ENCODE measurements around the gene CACTIN. TPM values are rescaled to one million over a fixed set of nuclear protein-coding genes. Genes with fewer than 3 reads are reported as not detected.
"Not testable (repeated sequence)": the region's sequence is repeated elsewhere in the genome, so short reads cannot be mapped to it uniquely, and the experiment has no call there.

The CACTIN gene
- polyA plus RNA-seq, 1 experiment: 13.8 TPM

DNA sequence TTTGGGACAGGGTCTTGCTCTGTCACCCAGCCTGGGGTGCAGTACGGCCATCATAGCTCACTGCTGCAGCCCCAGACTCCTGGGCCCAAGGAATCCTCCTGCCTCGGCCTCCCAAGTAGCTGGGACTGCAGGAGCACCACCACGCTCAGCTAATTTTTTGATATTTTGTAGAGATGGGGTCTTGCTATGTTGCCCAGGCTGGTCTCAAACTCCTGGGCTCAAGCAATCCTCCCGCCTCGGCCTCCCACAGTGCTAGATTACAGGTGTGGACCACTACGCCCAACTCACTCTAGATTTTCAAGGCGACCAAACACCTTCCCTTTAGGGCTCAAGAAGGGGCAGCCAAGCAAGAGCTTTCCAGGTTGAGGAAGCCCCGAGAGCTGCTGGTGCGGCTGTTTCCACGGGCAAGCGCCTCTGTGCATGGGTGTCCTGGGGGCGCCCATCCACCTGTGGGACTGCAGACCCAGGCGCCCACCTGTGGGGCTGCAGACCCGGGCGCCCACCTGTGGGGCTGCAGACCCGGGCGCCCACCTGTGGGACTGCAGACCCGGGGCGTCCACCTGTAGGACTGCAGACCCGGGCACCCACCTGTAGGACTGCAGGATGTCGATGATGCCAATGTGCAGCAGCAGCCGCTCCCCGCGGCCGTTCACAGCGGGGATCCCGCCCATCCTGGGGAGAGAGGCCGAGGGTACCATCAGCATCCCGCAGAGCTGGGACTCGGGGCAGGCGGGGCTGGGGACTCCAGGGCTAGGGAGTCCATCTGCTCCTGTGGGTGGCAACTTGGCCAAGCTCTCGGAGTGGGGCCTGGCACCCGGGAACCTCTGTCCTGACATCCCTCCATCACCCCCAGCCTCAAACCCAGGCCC, 21.7 kb upstream of the CACTIN start:
- Histone ChIP-seq H3K4me3 (ENCODE audit: low read depth, low read length) (no peak overlapping the region), H3K36me3 (ENCODE audit: control insufficient read depth, insufficient read depth, low read length) (peaks cover 44% of the 10 kb centered on the region), H3K27me3 (ENCODE audit: control insufficient read depth, insufficient read depth, low read length) (no peaks in the 10 kb centered on the region)
- no peak for TF ChIP-seq CTCF (IDR thresholded peaks at IDR 0.05; ENCODE audit: insufficient read depth, low read depth, low read length)
- ChIA-PET POLR2A (no interaction called here), CTCF (no interaction called here)
- no peak for DNase-seq (ENCODE audit: low read depth)

- H3K36me3 ChIP-seq (ENCODE audit: control insufficient read depth, insufficient read depth, low read length): peaks cover 44% of the 10 kb centered on the region
- POLR2A ChIA-PET; H3K27me3 ChIP-seq (ENCODE audit: control insufficient read depth, insufficient read depth, low read length); CTCF ChIA-PET; DNase-seq (ENCODE audit: low read depth); H3K4me3 ChIP-seq (ENCODE audit: low read depth, low read length): not testable (repeated sequence)
These were observed 20.5 kb upstream of the CACTIN start for GRCh38 chr19:3647102-3647501.

- POLR2A ChIA-PET: no interaction called here
These were observed 19.9 kb upstream of the CACTIN start for GRCh38 chr19:3646336-3647092.

DNA sequence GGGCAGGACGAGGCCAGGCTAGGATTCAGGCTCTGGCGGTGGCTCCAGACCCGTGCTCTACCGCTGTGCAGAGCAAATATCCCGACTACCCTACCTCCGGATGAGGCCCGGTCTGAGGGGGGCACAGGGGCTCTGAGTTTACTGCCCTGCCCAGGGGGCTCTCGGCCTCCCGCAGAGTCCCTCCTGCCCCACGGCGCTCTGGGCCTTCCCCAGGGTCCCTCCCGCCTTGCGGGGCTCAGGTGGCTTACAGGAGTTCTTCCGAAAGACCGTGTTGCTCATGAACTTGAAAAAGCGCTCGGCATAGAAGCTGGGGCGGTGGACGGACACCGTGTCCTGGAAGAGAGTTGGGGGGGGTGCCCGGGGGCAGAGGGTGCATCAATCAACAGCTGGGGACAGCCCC, 19.1 kb upstream of the CACTIN start:
- ChIA-PET POLR2A (no interaction called here), CTCF (no interaction called here)
- no peak for DNase-seq (ENCODE audit: low read depth)
- H3K4me3 ChIP-seq (ENCODE audit: low read depth, low read length): no peak overlapping the region
- H3K36me3 ChIP-seq (ENCODE audit: control insufficient read depth, insufficient read depth, low read length): peaks cover 38% of the 10 kb centered on the region
- TF ChIP-seq CTCF (IDR thresholded peaks at IDR 0.05; ENCODE audit: insufficient read depth, low read depth, low read length): no peak
- no peaks in the 10 kb centered on the region for H3K27me3 ChIP-seq (ENCODE audit: control insufficient read depth, insufficient read depth, low read length)

More at GRCh38 chr19:3646336-3647092, 19.9 kb upstream of the CACTIN start:
- Histone ChIP-seq H3K27me3 (ENCODE audit: control insufficient read depth, insufficient read depth, low read length) (no peaks in the 10 kb centered on the region), H3K4me3 (ENCODE audit: low read depth, low read length) (no peak overlapping the region), H3K36me3 (ENCODE audit: control insufficient read depth, insufficient read depth, low read length) (peaks cover 42% of the 10 kb centered on the region)
- CTCF ChIA-PET: no interaction called here
- no peak for DNase-seq (ENCODE audit: low read depth)
- TF ChIP-seq CTCF (IDR thresholded peaks at IDR 0.05; ENCODE audit: insufficient read depth, low read depth, low read length): no peak

DNA sequence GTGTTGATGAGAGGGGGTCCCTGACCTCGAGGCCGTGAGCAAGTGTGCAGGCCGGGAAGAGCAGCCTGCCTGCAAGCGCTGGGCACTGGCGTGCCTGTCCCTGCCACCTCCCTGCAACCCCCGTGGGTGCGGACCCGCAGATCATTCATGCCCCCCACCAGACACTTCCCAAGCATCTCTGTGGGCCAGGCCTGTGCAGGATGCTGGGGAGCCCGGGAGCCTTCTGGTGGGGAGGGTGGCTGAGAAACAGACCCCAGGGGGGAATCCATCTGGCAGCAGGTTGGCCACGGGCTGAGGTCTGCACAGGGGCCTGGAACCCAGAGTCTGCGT, 18.4 kb upstream of the CACTIN start:
- POLR2A ChIA-PET: no interaction called here
- CTCF ChIA-PET: interaction anchor here (0.9 kb wide), 1 partner anchor 9 kb away, joined by 4 read pairs; no protein-coding TSS in a partner anchor
- H3K27me3 ChIP-seq (ENCODE audit: control insufficient read depth, insufficient read depth, low read length): no peaks in the 10 kb centered on the region
- no peak for TF ChIP-seq CTCF (IDR thresholded peaks at IDR 0.05; ENCODE audit: insufficient read depth, low read depth, low read length)
- H3K4me3 ChIP-seq (ENCODE audit: low read depth, low read length): no peak overlapping the region
- DNase-seq (ENCODE audit: low read depth): no peak
- H3K36me3 ChIP-seq (ENCODE audit: control insufficient read depth, insufficient read depth, low read length): peaks cover 36% of the 10 kb centered on the region
